Activated CD8-positive, alpha-beta memory T cell treated with anti-CD3 and anti-CD28 coated beads for 36 hours (primary cell): Measurements from ENCODE around the gene ST8SIA6. TPM values are rescaled to one million over a fixed set of nuclear protein-coding genes. Genes with fewer than 3 reads are reported as not detected.
"Not testable (repeated sequence)": the region's sequence is repeated elsewhere in the genome, so short reads cannot be mapped to it uniquely, and the experiment has no call there.

Source experiments
- CTCF ChIA-PET: fragments of 350-600 bp; sonication (Branson Sonifier 250); formaldehyde crosslinking; loops from one replicate; lab custom pipeline; 2021; ENCODE audit warnings: antibody characterized with exemption; lab: Charles Lee
- POLR2A ChIA-PET: fragments of 350-600 bp; sonication (Branson Sonifier 250); formaldehyde crosslinking; loops from one replicate; lab custom pipeline; 2021; ENCODE audit warnings: antibody characterized with exemption; lab: Charles Lee
- total RNA-seq, 2 experiments: library from RNA; stranded (reverse); gene quantifications; one replicate each; pipeline ENCODE4 v1.2.3, GENCODE V29; 2021

ST8SIA6 gene
- total RNA-seq, 2 experiments from 2014 or later: not detected

DNA sequence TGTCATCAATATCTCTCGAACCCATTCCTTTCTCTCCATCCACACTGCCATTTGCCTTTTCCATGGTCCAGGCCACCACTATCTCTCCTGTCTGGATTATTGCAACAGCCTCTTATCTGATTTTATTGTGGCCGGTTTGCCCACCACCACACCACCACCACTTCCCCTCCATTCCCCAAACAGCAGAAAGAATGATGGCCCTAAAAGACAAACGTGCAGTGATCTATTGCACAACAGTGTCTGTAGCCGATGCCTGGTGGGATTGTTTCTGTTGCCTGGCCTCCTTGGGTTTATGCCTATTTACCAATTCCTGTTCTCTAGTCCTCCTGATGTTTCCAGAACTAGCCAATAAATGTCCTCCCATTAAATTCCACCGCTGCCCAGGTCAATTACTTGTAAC lies 10.2 kb upstream of the ST8SIA6 start:
- ChIA-PET POLR2A (no interaction called here), CTCF (no interaction called here)

DNA sequence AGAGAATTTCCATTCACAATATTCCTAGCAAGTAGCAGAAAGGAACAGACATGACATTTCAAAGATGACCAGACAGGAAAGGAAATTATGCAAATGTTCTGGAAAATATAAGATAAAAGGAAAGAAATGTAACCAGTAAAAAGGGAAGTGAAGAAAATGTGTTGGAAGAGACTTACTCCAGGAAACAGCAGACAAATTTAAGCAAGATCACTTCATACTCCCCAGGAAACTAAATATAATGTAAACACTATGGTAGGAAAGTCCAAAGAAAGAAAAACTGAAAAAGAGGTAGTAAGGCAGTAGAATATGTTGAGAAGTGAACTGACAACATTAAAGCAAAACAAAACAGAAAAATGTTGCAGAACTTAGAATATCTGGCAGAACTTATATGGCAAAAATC lies 6.4 kb upstream of the ST8SIA6 start:
- ChIA-PET POLR2A (no interaction called here), CTCF (no interaction called here)

DNA sequence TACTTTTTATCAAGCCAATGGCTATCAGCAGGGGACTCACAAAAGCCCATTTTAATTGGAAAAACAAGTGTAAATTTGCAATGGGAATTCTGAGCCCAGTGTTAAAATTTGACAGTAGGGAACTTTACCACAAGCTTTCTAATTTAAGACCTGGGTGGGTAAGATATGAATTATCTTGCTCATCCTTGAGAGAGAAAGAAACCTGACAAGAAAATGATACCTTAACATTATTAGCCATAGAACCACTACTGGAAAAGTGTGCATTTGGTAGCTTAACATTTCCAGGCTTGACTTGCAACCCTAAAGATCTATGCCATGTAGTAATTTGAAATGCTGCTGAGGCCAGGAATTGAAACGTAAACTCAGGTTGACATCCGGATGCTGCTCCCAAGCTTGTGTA lies 2.7 kb upstream of the ST8SIA6 start:
- ChIA-PET CTCF (no interaction called here), POLR2A (no interaction called here)

DNA sequence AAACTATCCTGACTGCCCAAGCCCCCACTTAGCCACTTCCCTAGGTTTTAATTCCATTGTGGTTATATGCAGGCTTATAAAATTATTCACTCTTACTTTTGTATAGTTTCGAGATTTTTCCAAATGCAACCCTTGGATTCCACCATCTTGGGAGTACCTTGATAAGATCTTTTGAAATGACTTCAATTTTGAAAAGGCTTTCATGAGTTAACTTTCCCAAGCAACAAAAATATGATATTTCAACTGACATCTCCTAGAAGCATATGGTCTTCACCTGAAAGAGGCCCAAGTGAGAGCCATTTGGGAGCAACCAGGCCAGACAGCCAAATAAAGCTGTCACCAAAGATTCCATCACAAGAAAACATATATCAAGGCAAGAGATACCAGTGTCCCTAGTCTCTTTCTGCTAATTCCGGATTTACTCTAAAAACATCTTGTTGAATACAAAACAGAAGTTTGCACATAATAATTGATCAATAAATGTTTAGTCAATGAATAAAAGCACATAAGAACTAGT lies 1.7 kb upstream of the ST8SIA6 start:
- ChIA-PET POLR2A (no interaction called here), CTCF (no interaction called here)

DNA sequence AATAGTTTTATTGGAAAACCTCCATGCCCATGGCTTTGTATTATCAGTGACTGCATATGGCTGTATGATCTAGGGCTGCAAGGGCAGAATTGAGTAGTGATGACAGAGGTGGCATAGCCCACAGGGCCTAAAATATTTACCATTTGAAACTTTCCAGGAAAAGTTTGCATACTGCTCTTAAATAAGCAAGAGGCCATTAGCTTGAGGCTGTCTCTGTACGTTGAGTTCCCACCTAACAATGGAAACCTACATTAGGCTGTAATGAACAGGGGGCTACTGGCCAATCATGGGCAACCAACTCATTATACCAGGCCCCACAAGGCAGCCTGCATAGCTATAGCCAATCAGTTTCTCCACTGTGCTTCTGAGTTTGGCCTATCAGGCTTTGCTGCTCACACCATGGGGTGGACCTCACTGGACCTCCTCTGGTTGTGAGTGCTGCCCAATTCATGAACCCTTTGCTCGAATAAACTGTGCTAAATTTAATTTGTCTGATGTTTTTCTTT lies 673 bp upstream of the ST8SIA6 start:
- ChIA-PET CTCF (no interaction called here), POLR2A (interaction anchor here (0.5 kb wide), 1 partner anchor 251 kb away, joined by 9 read pairs; no protein-coding TSS in a partner anchor)

DNA sequence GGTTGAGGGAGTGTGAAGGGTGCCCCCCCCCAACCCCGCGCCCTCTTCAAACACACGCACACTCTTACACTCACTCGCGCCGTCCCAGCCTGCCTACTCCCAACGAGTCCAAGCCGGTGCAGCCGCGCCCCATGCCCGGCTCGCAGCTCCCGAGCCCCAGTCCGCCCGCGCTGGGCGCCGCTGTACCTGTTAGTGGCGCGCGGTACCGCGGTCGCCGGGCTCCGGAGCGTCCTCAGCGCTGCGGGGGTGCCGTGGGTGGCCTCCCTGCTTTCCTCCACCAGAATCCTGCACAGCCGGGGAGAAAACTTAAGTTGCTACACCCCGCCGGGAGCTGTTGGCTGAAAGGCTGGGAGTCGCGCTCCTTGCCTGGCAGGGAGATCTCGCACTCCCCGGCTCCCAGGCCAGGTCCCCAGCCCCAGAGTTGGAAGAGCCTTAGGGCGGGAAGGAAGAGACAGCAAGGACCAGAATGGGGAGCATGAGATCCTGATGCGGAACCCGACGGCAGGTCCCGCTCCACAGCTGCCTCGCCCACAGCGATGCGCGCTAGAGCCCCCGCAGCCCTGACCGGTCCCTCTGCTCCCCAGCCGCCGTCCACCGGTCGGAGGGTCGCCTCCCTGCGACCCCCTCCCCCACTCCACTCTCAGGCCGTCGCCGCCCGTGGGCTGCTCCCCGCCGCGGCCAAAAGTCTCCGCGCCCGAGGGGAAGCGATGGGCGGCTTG lies 863 bp downstream of the ST8SIA6 start:
- POLR2A ChIA-PET: no interaction called here
- CTCF ChIA-PET: no interaction called here

DNA sequence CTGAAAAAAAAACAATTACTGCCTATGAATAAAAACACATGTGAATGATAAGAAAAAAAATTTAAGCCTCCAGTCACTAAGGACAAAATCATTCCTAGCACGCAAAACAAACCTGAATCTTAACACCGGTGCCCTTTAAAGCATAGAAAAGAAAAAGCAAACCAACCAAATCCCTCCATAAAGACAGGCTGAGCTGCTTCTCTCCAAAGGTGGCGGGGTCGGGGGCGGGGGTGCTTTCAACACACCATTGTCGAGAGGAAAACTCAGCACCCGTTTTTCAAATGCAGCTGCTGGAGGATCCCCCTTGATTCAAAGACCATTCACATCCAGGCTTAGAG lies 1.4 kb downstream of the ST8SIA6 start:
- POLR2A ChIA-PET: no interaction called here
- CTCF ChIA-PET: no interaction called here

DNA sequence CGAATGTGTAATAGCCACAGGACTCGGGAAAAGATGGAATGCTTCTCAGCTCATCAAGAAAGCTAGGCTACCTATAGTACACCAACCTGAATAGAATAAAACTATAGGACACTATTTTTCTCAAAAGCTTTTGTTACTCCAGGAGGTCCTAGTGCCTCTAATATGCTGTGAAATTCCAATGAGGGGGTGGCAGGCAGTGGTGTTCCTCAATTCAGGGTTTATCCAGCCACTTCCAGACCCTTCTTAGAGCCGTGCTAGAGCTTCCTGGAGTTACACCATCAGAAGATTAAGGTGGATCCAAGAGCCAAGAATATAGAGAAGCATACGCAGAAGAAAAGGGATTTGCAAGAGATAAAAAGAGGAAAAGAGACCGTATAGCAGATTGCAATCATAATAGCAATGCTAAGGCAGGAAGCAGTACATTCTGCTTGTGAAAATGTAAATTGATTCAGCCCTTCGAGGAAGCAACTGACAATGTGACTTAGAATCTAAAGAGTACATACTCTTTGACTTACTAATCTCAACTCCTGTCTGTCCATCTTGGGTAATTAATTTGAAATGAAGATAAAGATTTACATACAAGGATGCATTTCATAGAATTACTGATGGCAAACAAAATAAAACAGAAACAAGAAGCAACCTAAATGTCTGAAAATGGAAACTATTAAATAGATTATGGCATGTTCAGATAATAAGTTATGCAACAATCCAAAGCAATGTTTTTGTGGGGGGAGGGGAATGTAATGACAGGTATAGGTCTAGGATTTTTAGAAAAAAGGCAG lies 2.1 kb downstream of the ST8SIA6 start:
- POLR2A ChIA-PET: no interaction called here
- CTCF ChIA-PET: no interaction called here

DNA sequence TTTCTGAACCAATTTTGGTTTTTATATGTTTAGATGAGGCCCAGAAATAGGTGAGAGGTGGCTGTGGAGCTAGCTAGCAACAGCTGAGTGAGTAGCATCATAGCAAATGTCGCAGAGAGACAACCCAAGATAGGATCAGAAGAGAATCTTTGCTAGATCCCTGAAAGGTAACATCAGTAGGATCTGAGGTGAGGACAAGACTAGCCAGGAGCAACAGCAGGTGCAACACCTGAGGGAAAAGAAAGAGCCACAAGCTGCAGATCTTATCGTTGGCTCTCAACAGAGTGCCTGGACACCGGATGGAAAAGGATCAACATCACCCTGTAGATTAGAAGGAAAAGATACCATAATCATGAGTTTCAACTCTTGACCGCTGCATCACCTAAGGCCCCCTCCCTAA lies 4.4 kb downstream of the ST8SIA6 start:
- CTCF ChIA-PET: no interaction called here
- POLR2A ChIA-PET: no interaction called here

DNA sequence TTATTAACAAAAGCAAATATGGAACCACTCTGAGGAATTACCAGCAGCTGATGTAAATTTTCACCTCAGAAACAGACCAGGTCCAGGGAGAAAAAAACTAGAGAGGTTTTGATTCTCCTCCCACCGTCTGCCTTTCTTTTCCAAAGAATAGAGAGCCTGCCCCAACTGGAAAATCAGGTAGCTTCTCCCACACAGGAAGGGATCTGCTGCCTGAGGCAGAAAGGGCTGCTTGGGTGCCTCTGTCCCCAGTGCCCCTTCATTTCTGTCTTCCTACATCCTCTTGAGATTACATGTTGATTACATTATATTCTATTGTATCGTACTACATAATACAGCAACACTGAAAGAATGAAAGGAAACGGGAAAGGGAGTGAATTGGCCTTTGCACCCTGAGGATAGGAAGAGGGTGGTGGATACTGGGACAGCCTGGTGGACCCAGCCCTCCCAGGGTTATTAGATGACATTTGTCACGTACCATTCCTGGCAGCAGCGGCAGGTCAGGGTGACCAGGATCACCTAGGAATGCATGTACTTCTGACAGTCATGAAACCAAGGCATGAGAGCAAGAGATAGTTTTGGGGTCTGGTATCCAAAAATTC lies 8.9 kb downstream of the ST8SIA6 start:
- POLR2A ChIA-PET: no interaction called here

DNA sequence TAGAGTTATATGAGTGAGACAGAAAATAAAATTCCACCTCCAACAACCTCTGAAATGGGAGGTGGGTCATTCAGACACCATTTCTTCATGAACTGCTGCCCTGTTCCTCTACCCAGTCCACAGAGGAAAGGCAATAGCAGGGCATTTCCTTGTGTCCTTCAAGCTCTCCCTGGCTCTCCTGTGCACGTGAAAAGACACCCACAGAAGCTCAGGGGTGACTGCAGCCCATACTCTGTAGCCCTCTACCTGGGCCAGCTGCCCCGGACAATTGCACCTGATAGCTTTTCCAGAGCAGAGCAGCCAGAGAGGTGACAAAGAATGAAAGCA lies 10.0 kb downstream of the ST8SIA6 start:
- CTCF ChIA-PET: interaction anchor here (0.8 kb wide), 1 partner anchor 35 kb away, joined by 5 read pairs; no protein-coding TSS in a partner anchor
- POLR2A ChIA-PET: no interaction called here

More for the DNA sequence above, 8.9 kb downstream of the ST8SIA6 start:
- CTCF ChIA-PET: interaction anchor here (0.6 to 0.8 kb wide), 2 partner anchors 37 to 319 kb away, joined by 3 to 5 read pairs; no protein-coding TSS in a partner anchor

DNA sequence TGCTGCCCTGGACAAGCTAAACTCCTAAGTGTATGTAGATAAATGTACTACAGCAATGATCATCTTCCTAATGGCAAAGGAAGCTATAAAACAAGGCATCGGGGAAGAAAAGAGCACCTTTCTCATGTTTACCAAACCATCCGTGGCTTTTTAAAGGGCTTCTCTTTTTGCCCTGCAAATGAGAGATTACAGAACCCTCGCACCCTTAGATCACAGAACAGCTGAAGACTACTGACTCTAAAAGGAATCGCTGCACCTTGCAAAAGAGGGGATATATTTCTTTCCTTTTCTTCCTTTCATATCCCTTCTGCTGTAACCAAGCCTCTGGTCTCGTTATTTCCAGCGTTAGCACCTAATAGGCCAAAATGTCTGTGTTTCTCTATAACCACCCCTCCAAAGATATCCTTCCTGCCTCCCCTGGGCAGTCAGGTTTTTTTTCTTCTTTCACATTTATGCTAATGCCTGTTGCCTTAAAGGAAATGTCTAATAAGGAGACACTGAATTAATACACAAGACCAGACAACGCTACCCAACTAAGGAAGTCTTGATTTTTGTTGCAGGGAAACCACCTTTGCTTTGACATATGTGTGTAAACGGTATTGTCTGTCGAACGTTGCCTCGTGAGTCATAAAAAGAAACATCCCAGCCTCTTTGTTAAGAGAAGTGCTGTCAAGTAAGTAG lies 10.5 kb downstream of the ST8SIA6 start:
- ChIA-PET POLR2A (no interaction called here), CTCF (no interaction called here)

DNA sequence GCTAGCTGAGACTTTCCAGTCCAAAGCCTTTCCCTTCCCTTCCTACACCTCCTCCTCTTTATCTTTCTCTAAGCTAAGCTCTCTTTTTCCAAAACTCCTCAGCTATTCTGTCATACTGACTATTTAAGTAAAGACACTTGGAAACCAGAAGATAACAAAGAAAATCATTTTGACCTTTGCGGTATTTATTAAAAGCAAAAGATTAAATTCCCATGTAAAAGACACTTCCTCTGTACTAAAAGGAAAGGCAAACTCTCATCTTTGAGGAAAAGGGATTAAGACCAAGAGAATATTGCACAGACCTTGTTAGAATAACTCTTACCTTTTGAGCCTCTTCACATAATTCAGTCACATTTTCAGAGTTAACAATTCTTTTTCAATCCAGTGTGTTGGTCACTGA lies 15.8 kb downstream of the ST8SIA6 start:
- ChIA-PET POLR2A (interaction anchor here (0.6 kb wide), 1 partner anchor 101 kb away, joined by 3 read pairs; no protein-coding TSS in a partner anchor), CTCF (interaction anchor here (0.6 to 0.7 kb wide), 2 partner anchors 23 to 61 kb away, joined by 3 read pairs; no protein-coding TSS in a partner anchor)

DNA sequence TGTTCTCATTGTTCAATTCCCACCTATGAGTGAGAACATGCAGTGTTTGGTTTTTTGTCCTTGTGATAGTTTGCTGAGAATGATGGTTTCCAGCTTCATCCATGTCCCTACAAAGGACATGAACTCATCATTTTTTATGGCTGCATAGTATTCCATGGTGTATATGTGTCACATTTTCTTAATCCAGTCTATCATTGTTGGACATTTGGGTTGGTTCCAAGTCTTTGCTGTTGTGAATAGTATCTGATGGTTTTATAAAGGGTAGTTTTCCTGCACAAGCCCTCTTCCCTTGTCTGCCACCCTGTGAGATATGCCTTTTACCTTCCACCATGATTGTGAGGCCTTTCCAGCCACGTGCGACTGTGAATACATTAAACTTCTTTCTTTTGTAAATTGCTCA lies 17.8 kb downstream of the ST8SIA6 start:
- POLR2A ChIA-PET, CTCF ChIA-PET: not testable (repeated sequence)

DNA sequence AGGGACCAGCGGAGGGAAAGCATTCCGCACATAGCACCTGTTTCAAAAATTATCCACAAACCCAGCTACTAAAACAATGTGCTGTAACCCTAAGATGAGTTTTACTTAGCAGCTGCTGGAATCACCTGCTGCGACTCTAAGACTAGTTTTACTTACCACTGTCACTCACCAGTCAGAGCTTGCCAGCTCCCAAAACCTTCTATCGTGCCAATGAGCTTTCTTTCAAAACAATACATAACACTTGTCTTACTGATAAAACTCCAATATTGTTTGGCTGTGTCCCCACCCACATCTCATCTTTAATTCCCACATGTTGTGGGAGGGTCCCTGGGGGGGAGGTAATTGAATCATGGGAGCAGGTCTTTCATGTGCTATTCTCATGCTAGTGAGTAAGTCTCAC lies 18.4 kb downstream of the ST8SIA6 start:
- ChIA-PET CTCF (no interaction called here), POLR2A (no interaction called here)

DNA sequence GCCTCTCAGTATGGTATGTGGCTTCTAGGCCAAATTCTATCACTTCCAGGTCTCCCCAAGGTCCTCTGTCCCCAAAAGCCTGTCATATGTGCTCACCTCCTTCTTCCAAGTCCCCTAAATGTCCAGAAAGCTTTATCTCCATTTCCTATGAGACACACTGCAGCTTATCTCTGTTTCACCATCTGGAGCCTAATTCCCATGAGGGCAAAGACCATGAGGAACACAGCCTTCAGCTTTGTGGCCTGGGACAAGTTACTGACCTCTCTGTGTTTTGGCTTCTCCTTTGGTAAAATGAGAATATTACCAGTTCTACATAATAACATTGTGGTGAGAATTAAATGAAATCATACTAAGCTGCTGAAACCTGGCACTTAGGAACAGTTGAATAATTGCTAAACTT lies 19.2 kb downstream of the ST8SIA6 start:
- ChIA-PET POLR2A (no interaction called here), CTCF (no interaction called here)

DNA sequence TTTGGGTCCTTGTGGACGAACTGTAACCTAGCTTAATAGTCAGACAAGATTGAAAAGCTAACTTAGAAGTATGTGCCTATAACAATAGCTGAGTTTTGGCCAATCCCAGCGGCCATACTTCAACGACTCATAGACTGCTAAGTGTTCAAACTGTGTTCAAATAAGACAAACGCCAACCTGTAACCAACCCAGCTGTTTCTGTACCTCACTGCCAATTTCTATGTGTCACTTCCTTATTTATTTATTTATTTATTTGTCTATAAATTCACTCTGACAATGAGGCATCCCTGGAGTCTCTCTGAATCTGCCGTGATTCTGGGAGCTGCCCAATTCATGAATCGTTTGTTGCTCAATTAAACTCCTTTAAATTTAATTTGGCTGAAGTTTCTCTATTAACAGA lies 21.7 kb downstream of the ST8SIA6 start:
- ChIA-PET CTCF (no interaction called here), POLR2A (no interaction called here)

DNA sequence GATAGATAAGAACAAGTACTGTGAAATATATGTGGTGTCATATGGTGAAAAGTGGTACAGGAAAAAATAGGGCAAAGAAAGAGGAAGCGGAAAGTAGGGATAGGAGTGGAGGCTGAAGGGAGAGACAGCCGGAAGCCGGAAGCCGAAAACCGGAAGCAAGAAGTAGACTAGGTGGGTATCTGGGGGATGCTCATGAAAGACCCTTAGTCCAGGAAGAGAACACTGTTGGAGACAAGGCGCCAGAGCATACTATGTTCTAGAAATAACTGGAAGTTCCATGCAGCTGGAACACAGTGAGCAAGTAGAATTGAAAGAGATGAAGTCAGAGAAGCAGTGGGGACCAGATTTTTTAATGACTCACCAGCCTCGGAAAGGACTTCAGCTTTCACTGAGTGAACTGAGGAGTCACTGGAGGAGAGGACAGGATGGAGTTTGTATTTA lies 22.5 kb downstream of the ST8SIA6 start:
- ChIA-PET POLR2A (no interaction called here), CTCF (interaction anchor here (1.0 kb wide), 1 partner anchor 142 kb away, joined by 5 read pairs; no protein-coding TSS in a partner anchor)

DNA sequence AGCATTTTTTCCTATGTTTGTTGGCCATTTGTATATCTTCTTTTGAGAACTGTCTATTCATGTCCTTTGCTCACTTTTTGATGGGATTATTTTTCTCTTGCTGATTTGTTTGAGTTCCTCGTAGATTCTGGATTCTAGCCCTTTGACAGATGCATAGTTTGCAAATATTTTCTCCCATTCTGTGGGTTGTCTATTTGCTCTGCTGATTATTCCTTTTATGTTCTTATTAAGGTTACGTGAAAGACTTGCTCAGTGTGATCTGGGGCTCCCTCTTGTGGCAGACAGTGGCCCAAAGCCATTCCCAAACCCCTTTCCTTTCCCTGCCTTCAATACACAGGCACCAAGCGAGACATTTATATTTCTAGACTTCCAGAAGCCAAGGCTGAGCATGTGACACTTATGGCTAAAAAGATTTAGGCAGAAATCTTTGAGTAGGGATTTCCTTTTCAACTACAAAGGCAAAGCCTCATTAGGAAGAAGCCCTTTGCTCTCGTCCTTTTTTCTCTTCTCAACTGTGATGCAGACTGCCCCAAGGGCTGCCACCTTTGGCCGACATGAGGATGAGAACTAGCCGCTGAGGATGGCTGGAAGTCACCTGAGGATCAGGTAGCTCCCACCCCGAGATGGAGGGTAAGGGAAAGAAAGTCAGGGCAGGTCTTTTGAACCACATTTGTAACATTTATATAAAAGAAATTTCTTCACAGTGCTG lies 23.6 kb downstream of the ST8SIA6 start:
- ChIA-PET POLR2A (no interaction called here), CTCF (no interaction called here)
